Right lobe of liver (tissue), 5 donors: ENCODE data around the gene CSNK1A1. TPM values are rescaled to one million over a fixed set of nuclear protein-coding genes. Genes with fewer than 3 reads are reported as not detected.

Experiments
- total RNA-seq, 6 experiments: library from RNA; depleted of rRNA in 2 of 6; stranded (reverse); fragments of >200 nt in 2 of 6; fragmentation: NEBNext Ultra II Directional in 3 of 6; extraction: Animal tissue kit (Norgen Biotek cat#: 25700) in 3 of 6; gene quantifications; one replicate each; pipeline versions ENCODE4 v1.1.0 to v1.2.4, GENCODE V29; 2016 to 2023
- donor health status: DM: no; HTN: no; CAD: no.
- donor health status: DM: no; HTN: no; CAD: no.
- donor health status: DM: no; HTN: yes; CAD: no.
- donor health status: DM: no; HTN: yes; CAD: no.

CSNK1A1 gene
- total RNA-seq, 6 experiments from 2014 or later, result 79.7 to 87.1 (median 83.8) TPM

Other genes starting within 250 kb of the CSNK1A1 start
- gene GRPEL2, start 205.9 kb downstream of the CSNK1A1 start, total RNA-seq, result 1 to 10 TPM; 4.2 to 6.9 (median 5.9) TPM
- gene PCYOX1L, start 193.4 kb downstream of the CSNK1A1 start, total RNA-seq, result 1 to 10 TPM in 2 of 6 experiments, under 1 TPM in 4; 0.29 to 1.2 (median 0.62) TPM
- not detected for gene IL17B, start 172.1 kb downstream of the CSNK1A1 start, total RNA-seq
- gene ARHGEF37, start 30.1 kb upstream of the CSNK1A1 start, total RNA-seq, result 1 to 10 TPM; 1.6 to 7.3 (median 2.1) TPM
- gene PPARGC1B, start 178.9 kb upstream of the CSNK1A1 start, total RNA-seq, result 1 to 10 TPM; 2.3 to 7.5 (median 3.9) TPM